Measurements from ENCODE around the gene SDC3. TPM values are rescaled to one million over a fixed set of nuclear protein-coding genes. Genes with fewer than 3 reads are reported as not detected.

Gene SDC3
- total RNA-seq, 1 donor from 2014 or later, result 113 TPM

DNA sequence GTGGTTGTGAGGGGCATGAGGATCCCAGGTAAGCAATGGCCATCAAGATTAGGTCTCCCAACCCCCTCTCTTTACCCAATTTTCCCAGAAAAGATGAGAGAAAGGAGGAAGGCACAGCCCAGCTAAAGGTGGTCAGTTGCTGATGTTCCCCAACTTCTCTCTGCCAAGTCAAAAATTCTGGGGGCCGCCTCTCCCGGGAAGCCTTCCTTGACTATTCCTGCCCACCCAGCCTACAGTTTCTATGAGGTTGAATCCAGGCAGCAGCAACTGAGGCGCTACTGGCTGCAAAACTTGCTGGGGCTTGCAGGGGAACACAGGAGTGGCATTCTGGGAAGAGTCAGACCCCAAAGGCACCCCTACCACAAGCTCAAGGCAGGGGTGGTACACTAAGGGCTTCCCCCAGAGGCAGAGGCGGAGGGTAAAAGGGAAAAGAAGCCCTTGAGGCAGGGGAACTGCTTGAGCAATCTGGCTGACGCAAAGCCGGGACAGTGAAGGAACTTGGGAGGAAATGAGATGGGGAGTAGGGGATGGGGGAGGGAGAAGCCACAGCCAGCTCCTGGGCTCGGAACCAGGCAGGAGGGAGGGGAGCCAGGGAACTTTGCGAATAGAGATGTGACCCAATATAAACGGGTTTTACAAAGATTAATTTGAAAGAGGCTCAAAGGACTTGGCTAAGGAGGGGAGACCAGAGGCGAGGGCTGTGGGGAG is 31.2 kb downstream of the SDC3 start:
- FAIRE-seq (no peak), DNase-seq (ENCODE audit: low read depth) (peak; percentile 62)
- Mint-ChIP-seq H3K4me1 (ENCODE audit: low read depth, unreplicated experiment) (peaks cover 17% of the 10 kb centered on the region), H3K27ac (ENCODE audit: unreplicated experiment) (peak overlapping the region; percentile 18), H3K36me3 (ENCODE audit: low read depth, unreplicated experiment) (peaks cover 27% of the 10 kb centered on the region), H3K9me3 (ENCODE audit: unreplicated experiment) (peaks cover under 1% of the 10 kb centered on the region), H3K4me3 (ENCODE audit: unreplicated experiment) (no peak overlapping the region), H3K27me3 (ENCODE audit: low read depth, unreplicated experiment) (no peaks in the 10 kb centered on the region)
- Histone ChIP-seq H3K27me3 (ENCODE audit: insufficient read depth, low read length) (no peaks in the 10 kb centered on the region), H3K4me3 (ENCODE audit: insufficient read depth, low read depth, low read length) (no peak overlapping the region), H3K27ac (ENCODE audit: low read depth, low read length) (no peak overlapping the region), H4K20me1 (ENCODE audit: insufficient read depth, low read length) (peaks cover 57% of the 10 kb centered on the region), H3K9ac (ENCODE audit: low read length) (no peak overlapping the region), H3K36me3 (ENCODE audit: insufficient read depth, low read length) (peaks cover 8% of the 10 kb centered on the region), H3K4me2 (ENCODE audit: low read length) (peak overlapping the region; percentile 29), H3K4me1 (ENCODE audit: insufficient read depth, low read length) (peaks cover 5% of the 10 kb centered on the region), H3K9me3 (ENCODE audit: insufficient read depth, low read depth, low read length) (peaks cover 15% of the 10 kb centered on the region), H2AFZ (ENCODE audit: low read depth, low read length) (no peak overlapping the region), H3K79me2 (ENCODE audit: insufficient read depth, low read length) (peaks cover 18% of the 10 kb centered on the region)
- TF ChIP-seq, protein P1, sequence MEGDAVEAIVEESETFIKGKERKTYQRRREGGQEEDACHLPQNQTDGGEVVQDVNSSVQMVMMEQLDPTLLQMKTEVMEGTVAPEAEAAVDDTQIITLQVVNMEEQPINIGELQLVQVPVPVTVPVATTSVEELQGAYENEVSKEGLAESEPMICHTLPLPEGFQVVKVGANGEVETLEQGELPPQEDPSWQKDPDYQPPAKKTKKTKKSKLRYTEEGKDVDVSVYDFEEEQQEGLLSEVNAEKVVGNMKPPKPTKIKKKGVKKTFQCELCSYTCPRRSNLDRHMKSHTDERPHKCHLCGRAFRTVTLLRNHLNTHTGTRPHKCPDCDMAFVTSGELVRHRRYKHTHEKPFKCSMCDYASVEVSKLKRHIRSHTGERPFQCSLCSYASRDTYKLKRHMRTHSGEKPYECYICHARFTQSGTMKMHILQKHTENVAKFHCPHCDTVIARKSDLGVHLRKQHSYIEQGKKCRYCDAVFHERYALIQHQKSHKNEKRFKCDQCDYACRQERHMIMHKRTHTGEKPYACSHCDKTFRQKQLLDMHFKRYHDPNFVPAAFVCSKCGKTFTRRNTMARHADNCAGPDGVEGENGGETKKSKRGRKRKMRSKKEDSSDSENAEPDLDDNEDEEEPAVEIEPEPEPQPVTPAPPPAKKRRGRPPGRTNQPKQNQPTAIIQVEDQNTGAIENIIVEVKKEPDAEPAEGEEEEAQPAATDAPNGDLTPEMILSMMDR (IDR thresholded peaks at IDR 0.05; ENCODE audit: insufficient read depth, low read depth, low read length), result no peak

- H3K4me3 Mint-ChIP-seq (ENCODE audit: unreplicated experiment), result no peak overlapping the region
- Histone ChIP-seq H3K27me3 (ENCODE audit: insufficient read depth, low read length) (no peaks in the 10 kb centered on the region), H2AFZ (ENCODE audit: low read depth, low read length) (no peak overlapping the region), H3K9me3 (ENCODE audit: insufficient read depth, low read depth, low read length) (peaks cover 21% of the 10 kb centered on the region), H3K9ac (ENCODE audit: low read length) (no peak overlapping the region), H3K79me2 (ENCODE audit: insufficient read depth, low read length) (peaks cover 10% of the 10 kb centered on the region), H3K36me3 (ENCODE audit: insufficient read depth, low read length) (peaks cover 13% of the 10 kb centered on the region), H3K4me2 (ENCODE audit: low read length) (no peak overlapping the region), H3K4me1 (ENCODE audit: insufficient read depth, low read length) (peaks cover 5% of the 10 kb centered on the region), H4K20me1 (ENCODE audit: insufficient read depth, low read length) (peaks cover 49% of the 10 kb centered on the region), H3K4me3 (ENCODE audit: insufficient read depth, low read depth, low read length) (no peak overlapping the region), H3K27ac (ENCODE audit: low read depth, low read length) (no peak overlapping the region)
- no peak for FAIRE-seq
- peaks cover 19% of the 10 kb centered on the region for H3K4me1 Mint-ChIP-seq (ENCODE audit: low read depth, unreplicated experiment)
- H3K27me3 Mint-ChIP-seq (ENCODE audit: low read depth, unreplicated experiment), result no peaks in the 10 kb centered on the region
- peaks cover 32% of the 10 kb centered on the region for H3K36me3 Mint-ChIP-seq (ENCODE audit: low read depth, unreplicated experiment)
- DNase-seq (ENCODE audit: low read depth), result no peak
- peak overlapping the region; percentile 18 for H3K27ac Mint-ChIP-seq (ENCODE audit: unreplicated experiment)
- H3K9me3 Mint-ChIP-seq (ENCODE audit: unreplicated experiment), result peaks cover 2% of the 10 kb centered on the region
- TF ChIP-seq, protein P1 (IDR thresholded peaks at IDR 0.05; ENCODE audit: insufficient read depth, low read depth, low read length), result no peak
- TF ChIP-seq EZH2 (IDR thresholded peaks at IDR 0.05; ENCODE audit: insufficient read depth, low read length), result no peak
These were observed 31.9 kb downstream of the SDC3 start for GRCh38 chr1:30876451-30877204.

Measured in astrocyte (in vitro differentiated cells and primary cell).